ENCODE data around the gene RFTN1. TPM values are rescaled to one million over a fixed set of nuclear protein-coding genes. Genes with fewer than 3 reads are reported as not detected.

The RFTN1 gene
- total RNA-seq, 4 donors from 2014 or later: 10.3 to 26.9 (median 22.3) TPM

- no peaks in the 10 kb centered on the region for H3K27me3 ChIP-seq
- H3K36me3 ChIP-seq: no peaks in the 10 kb centered on the region
- H3K9me3 ChIP-seq: no peaks in the 10 kb centered on the region
- peak overlapping the region; percentile 19 for H3K27ac ChIP-seq
- 83% methylated on average over 10 of the region's 10 CpGs for WGBS
- no peak for DNase-seq (ENCODE audit: low spot score in 2 of 2)
- no peak overlapping the region for H3K4me3 ChIP-seq
- no peak for TF ChIP-seq CTCF (IDR thresholded peaks at IDR 0.05)
- TF ChIP-seq EP300 (IDR thresholded peaks at IDR 0.05): no peak
- TF ChIP-seq POLR2AphosphoS5 (IDR thresholded peaks at IDR 0.05): no peak
- no peak for TF ChIP-seq POLR2A (IDR thresholded peaks at IDR 0.05)
- H3K4me1 ChIP-seq: peaks cover 6% of the 10 kb centered on the region
Observed at GRCh38 chr3:16545413-16546185, 32.1 kb upstream of the RFTN1 start.

- no peaks in the 10 kb centered on the region for H3K4me1 ChIP-seq
- no peak for TF ChIP-seq POLR2AphosphoS5 (IDR thresholded peaks at IDR 0.05)
- no peak for TF ChIP-seq EP300 (IDR thresholded peaks at IDR 0.05)
- no peak for TF ChIP-seq POLR2A (IDR thresholded peaks at IDR 0.05)
- no peak for TF ChIP-seq CTCF (IDR thresholded peaks at IDR 0.05)
- no peak overlapping the region for H3K27ac ChIP-seq
- H3K4me3 ChIP-seq: no peak overlapping the region
- H3K9me3 ChIP-seq: no peaks in the 10 kb centered on the region
- WGBS: 81% methylated on average over 6 of the region's 6 CpGs
- no peak for DNase-seq (ENCODE audit: low spot score in 2 of 2)
- no peaks in the 10 kb centered on the region for H3K36me3 ChIP-seq
- H3K27me3 ChIP-seq: no peaks in the 10 kb centered on the region
Observed at GRCh38 chr3:16543242-16543864, 29.9 kb upstream of the RFTN1 start.

GRCh38 chr3:16538507-16538906 lies 25.0 kb upstream of the RFTN1 start:
- Histone ChIP-seq H3K27me3 (no peaks in the 10 kb centered on the region), H3K36me3 (no peaks in the 10 kb centered on the region), H3K4me1 (no peaks in the 10 kb centered on the region), H3K4me3 (no peak overlapping the region), H3K27ac (no peak overlapping the region), H3K9me3 (no peaks in the 10 kb centered on the region)
- DNase-seq (ENCODE audit: low spot score in 2 of 2): no peak
- TF ChIP-seq POLR2A (IDR thresholded peaks at IDR 0.05) (no peak), EP300 (IDR thresholded peaks at IDR 0.05) (no peak), POLR2AphosphoS5 (IDR thresholded peaks at IDR 0.05) (no peak), CTCF (IDR thresholded peaks at IDR 0.05) (no peak)
- WGBS: 71% methylated on average over 4 of the region's 4 CpGs

GRCh38 chr3:16536996-16537395 lies 23.5 kb upstream of the RFTN1 start:
- Histone ChIP-seq H3K4me1 (no peaks in the 10 kb centered on the region), H3K27ac (no peak overlapping the region), H3K4me3 (no peak overlapping the region), H3K27me3 (no peaks in the 10 kb centered on the region), H3K9me3 (no peaks in the 10 kb centered on the region), H3K36me3 (no peaks in the 10 kb centered on the region)
- WGBS: 46% methylated on average over 3 of the region's 3 CpGs
- DNase-seq (ENCODE audit: low spot score in 2 of 2): no peak
- TF ChIP-seq POLR2A (IDR thresholded peaks at IDR 0.05) (no peak), POLR2AphosphoS5 (IDR thresholded peaks at IDR 0.05) (no peak), EP300 (IDR thresholded peaks at IDR 0.05) (no peak), CTCF (IDR thresholded peaks at IDR 0.05) (no peak)

- WGBS: 97% methylated on average over 4 of the region's 4 CpGs
- no peaks in the 10 kb centered on the region for H3K9me3 ChIP-seq
- no peaks in the 10 kb centered on the region for H3K36me3 ChIP-seq
- no peaks in the 10 kb centered on the region for H3K4me1 ChIP-seq
- H3K27me3 ChIP-seq: no peaks in the 10 kb centered on the region
- TF ChIP-seq EP300 (IDR thresholded peaks at IDR 0.05): no peak
- TF ChIP-seq CTCF (IDR thresholded peaks at IDR 0.05): no peak
- TF ChIP-seq POLR2A (IDR thresholded peaks at IDR 0.05): no peak
- DNase-seq (ENCODE audit: low spot score in 2 of 2): no peak
- H3K4me3 ChIP-seq: no peak overlapping the region
- no peak overlapping the region for H3K27ac ChIP-seq
Observed at GRCh38 chr3:16536344-16536663, 22.8 kb upstream of the RFTN1 start.

Measured in suprapubic skin (tissue), 4 donors.